HG03442 (cell line): ENCODE results near the gene GNL3.

Experiments used
- ATAC-seq: cut with Tn5 transposase; IDR thresholded peaks from one replicate; pipeline ENCODE4 v1.9.1; 2021; ENCODE audit warnings: mild to moderate bottlenecking, moderate library complexity; ENCODE audit not compliant: unreplicated experiment

Gene GNL3

GRCh38 chr3:52688266-52688665 is 2.4 kb downstream of the GNL3 start:
- no peak for ATAC-seq

GRCh38 chr3:52689151-52689550 is 3.3 kb downstream of the GNL3 start:
- no peak for ATAC-seq

DNA sequence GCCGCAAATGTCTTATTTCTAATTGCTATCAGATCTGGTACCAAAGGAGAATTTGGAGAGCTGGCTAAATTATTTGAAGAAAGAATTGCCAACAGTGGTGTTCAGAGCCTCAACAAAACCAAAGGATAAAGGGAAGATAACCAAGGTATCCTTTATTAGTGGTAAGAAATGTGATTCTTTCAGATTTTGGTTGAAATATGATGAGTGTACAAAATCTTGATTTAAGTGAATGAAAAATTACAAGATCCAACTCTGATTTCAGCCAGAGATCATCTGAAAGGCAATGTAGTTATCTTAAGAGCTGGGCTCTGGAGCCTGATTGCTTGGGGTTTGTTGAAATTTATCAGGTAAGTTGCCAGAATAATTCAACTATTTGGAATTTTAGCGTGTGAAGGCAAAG is 4.7 kb downstream of the GNL3 start:
- no peak for ATAC-seq

GRCh38 chr3:52693071-52693470 is 7.2 kb downstream of the GNL3 start:
- ATAC-seq, result no peak

DNA sequence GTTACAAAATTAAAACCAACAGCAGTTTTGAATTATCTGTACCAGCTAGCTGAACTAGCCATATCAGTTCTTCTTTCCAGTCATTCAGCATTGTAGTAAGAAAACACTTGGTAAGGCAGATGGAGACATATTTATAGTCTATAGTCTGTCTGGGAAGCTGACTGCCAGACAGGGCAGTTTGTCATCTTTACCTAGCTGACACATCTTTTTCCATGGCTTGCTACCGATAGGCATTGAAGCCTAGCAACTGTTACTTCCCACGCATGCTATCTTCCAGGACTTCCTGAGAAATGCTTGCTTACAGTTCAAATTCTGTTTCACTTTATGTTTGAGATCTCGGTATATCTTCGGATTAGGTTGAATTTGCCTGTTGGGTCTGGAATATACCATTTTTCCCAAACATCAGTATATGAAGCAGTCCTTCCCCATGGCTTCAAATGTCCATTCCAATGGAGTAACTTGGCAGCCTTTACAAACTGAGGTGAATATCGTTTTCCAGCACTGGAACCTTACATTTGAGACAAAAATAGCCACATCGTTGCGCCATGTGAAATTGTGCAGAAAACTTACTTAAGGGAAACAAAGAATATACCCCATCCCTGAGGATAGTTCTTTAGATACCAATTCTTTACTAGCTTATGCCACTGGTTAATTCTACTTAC is 8.8 kb downstream of the GNL3 start:
- ATAC-seq, result no peak

GRCh38 chr3:52695798-52696671 is 10.2 kb downstream of the GNL3 start:
- no peak for ATAC-seq

GRCh38 chr3:52696830-52697631 is 11.2 kb downstream of the GNL3 start:
- no peak for ATAC-seq

DNA sequence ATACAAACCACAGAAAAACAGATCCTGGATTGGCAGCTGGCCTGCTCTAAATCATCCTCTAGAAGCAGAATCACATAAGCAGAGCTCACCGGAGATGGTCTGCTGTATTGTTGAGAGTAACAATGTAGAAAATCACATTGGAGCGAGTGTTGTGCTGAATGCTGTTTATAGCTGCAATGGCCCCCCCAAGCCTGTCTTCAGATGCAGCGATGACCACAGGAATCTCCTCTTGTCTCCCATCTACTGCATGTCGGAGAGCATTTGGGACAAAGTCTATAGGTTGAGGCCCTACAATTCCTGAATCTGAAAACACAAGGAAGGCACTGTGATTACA is 11.8 kb downstream of the GNL3 start:
- ATAC-seq, result no peak

- no peak for ATAC-seq
Measured at GRCh38 chr3:52703341-52703740, 17.5 kb downstream of the GNL3 start.

- no peak for ATAC-seq
Measured at GRCh38 chr3:52704611-52705437, 19.0 kb downstream of the GNL3 start.

DNA sequence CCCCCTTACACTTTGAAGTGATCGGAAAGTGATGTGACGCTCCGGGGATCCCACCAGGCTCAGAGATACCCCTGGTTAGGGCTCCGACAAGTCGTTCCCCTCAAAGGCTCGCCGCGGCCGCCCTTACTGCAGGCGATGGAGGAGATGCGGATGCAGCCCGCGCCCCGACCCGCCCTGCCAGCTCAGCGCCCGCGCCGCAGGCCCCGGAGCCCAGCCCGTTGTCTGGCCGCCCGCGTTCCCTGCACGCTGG is 19.5 kb downstream of the GNL3 start:
- no peak for ATAC-seq

- ATAC-seq, result peak; percentile 73
Measured at GRCh38 chr3:52705688-52706686, 20.2 kb downstream of the GNL3 start, which contains the start of the genes GLT8D1 and SPCS1. TSS of gene GLT8D1 (minus strand) at chr3:52705791. CDS start at chr3:52700460, 5,331 bp downstream. TSS of gene SPCS1 (plus strand) at chr3:52706106. CDS start at chr3:52706247, 141 bp downstream.

DNA sequence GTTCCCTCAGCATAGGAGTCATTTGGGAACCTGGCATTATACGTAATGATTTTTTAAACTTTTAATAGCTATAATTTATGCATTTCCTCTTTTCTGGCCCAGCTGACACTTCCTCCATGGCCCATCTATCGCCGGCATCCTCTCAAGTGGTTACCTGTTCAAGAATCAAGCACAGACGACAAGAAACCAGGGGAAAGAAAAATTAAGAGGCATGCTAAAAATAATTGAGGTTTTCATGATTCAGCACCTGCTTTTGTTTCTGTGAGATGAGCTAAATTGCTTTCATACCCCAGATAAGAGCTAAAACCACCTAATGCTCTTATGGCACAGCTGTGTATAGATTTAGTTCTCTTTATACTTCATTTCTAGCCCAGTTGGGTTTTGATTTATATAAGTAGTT is 21.8 kb downstream of the GNL3 start:
- no peak for ATAC-seq

DNA sequence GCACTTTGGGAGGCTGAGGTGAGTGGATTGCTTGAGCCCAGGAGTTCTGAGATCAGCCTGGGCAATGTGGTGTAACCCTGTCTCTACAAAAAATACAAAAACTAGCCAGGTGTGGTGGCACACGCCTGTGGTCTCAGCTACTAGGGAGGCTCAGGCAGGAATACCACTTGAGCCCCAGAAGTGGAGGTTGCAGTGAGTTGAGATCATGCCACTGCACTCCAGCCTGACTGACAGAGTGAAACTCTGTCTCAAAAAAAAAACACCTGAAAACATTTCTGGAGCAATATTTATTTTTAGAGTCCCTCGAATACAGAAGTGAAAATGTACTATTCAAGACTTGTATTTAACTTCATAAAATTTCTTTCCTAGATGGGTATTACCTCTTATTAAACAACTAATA is 24.7 kb downstream of the GNL3 start:
- no peak for ATAC-seq

GRCh38 chr3:52712291-52713212 is 26.7 kb downstream of the GNL3 start:
- no peak for ATAC-seq

DNA sequence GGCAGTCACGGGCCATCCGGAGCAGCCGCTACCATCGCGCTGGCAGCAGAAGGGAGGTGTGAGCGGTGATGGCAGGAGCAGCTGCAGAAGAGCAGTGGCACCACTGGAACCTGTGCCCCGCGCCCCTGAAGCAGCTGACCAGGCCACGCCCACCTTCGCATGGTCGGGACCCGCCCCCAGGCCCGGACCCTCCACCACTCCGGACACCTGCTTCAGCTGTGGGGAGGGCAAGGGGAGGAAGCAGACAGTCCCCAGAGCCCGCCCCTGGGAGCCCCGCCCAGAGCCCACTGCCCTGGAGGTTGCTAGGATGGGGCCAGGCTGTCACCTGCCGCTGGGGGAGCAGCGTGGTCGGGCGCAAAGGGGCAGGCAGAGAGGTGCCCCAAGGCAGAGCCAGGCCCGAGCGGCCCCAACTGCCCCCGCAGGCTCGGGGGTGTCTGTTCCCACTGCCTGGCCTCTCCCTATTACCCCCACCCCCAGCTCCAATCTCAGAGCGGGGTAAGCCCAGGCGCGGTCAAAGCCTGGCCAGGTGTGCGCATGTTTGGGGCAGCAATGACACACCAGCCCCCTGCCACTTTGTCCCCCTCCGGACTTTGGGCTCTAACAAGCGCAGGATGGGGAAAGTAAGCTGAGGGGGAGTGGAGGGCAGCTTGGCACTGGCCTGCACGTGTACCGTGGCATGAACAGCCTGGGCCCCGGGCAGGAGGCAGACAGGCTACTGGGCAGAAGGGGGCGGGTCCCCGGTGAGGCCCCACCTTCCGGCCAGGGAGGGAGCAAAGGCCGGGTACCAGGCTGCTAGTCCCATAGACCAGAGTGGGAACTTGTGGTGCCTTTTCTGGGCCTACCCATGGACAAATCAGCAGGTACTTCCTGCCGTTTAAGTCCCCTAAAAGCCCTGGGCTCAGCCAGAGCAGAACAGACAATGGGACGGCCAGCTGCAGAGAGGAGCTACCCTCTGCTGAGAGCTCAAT is 28.8 kb downstream of the GNL3 start:
- ATAC-seq, result no peak

- ATAC-seq, result no peak
Measured at GRCh38 chr3:52715714-52716305, 30.0 kb downstream of the GNL3 start.
